ENCODE measurements around the gene CLCN5.
A peak's percentile ranks its signal among the peaks of the same experiment; 100 is the strongest.

The CLCN5 gene

DNA sequence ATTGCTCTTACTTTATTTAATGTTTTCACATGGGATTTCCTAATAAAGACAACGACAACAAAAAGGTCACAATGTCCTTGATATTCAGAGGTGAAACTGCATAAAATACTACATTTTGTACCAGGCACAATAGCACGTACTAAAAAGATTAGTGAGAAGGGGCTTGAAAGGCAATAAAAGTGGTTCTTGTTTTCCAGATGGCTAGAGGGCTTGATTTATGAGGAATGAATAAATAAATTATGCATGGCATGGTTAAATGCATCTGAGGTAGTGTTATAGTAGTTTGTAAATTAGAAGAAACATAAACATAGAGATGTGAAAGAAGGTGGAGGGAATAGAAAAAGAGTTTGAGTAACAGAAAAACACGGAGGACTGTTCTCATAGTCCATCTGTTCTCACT is 123.4 kb downstream of the CLCN5 start:
- Histone ChIP-seq H3K4me3 (ENCODE audit: low read length) (no peak overlapping the region), H3K27me3 (ENCODE audit: insufficient read depth, low read length) (no peaks in the 10 kb centered on the region), H3K9me3 (ENCODE audit: low read length) (no peaks in the 10 kb centered on the region), H2AFZ (ENCODE audit: low read depth, low read length) (no peak overlapping the region), H3K36me3 (ENCODE audit: insufficient read depth, low read length) (no peaks in the 10 kb centered on the region), H3K4me1 (ENCODE audit: insufficient read depth, low read length) (no peaks in the 10 kb centered on the region)

- Histone ChIP-seq H3K4me3 (ENCODE audit: low read length) (no peak overlapping the region), H3K9me3 (ENCODE audit: low read length) (no peaks in the 10 kb centered on the region), H3K4me1 (ENCODE audit: insufficient read depth, low read length) (no peaks in the 10 kb centered on the region)
Measured at GRCh38 chrX:50049228-50049627, 126.8 kb downstream of the CLCN5 start.

DNA sequence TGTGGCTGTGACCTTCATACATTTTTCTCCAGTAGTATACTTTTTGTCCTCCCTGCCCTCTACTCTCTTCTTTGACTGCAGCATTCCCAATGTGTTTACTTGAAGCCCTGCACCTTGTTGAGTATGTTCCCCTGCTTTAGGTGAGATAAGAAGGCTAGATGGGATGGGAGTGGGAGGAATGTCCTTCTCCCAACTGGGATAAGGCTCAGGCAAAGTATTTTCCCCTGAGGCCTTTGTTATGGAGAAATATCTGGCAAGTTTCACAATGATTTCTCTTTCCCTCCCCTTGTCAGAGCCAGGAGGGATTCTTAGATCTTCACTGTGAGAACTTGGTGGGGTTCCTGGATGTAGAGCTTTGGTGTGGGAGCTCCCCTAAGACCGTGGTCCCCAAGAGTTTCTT is 131.8 kb downstream of the CLCN5 start:
- Histone ChIP-seq H3K4me3 (ENCODE audit: low read length) (no peak overlapping the region), H3K27me3 (ENCODE audit: insufficient read depth, low read length) (no peaks in the 10 kb centered on the region), H3K36me3 (ENCODE audit: insufficient read depth, low read length) (no peaks in the 10 kb centered on the region), H3K4me1 (ENCODE audit: insufficient read depth, low read length) (no peaks in the 10 kb centered on the region), H3K9me3 (ENCODE audit: low read length) (no peaks in the 10 kb centered on the region), H2AFZ (ENCODE audit: low read depth, low read length) (no peak overlapping the region)

More at GRCh38 chrX:50049228-50049627, 126.8 kb downstream of the CLCN5 start:
- Histone ChIP-seq H2AFZ (ENCODE audit: low read depth, low read length) (no peak overlapping the region), H3K27me3 (ENCODE audit: insufficient read depth, low read length) (no peaks in the 10 kb centered on the region), H3K36me3 (ENCODE audit: insufficient read depth, low read length) (no peaks in the 10 kb centered on the region)

GRCh38 chrX:50066318-50066937 is 144.0 kb downstream of the CLCN5 start:
- peak overlapping the region; percentile 55 for H2AFZ ChIP-seq (ENCODE audit: low read depth, low read length)
- H3K36me3 ChIP-seq (ENCODE audit: insufficient read depth, low read length) = no peaks in the 10 kb centered on the region
- no peak overlapping the region for H3K4me3 ChIP-seq (ENCODE audit: low read length)
- H3K27me3 ChIP-seq (ENCODE audit: insufficient read depth, low read length) = no peaks in the 10 kb centered on the region
- no peaks in the 10 kb centered on the region for H3K9me3 ChIP-seq (ENCODE audit: low read length)
- peaks cover 14% of the 10 kb centered on the region for H3K4me1 ChIP-seq (ENCODE audit: insufficient read depth, low read length)

DNA sequence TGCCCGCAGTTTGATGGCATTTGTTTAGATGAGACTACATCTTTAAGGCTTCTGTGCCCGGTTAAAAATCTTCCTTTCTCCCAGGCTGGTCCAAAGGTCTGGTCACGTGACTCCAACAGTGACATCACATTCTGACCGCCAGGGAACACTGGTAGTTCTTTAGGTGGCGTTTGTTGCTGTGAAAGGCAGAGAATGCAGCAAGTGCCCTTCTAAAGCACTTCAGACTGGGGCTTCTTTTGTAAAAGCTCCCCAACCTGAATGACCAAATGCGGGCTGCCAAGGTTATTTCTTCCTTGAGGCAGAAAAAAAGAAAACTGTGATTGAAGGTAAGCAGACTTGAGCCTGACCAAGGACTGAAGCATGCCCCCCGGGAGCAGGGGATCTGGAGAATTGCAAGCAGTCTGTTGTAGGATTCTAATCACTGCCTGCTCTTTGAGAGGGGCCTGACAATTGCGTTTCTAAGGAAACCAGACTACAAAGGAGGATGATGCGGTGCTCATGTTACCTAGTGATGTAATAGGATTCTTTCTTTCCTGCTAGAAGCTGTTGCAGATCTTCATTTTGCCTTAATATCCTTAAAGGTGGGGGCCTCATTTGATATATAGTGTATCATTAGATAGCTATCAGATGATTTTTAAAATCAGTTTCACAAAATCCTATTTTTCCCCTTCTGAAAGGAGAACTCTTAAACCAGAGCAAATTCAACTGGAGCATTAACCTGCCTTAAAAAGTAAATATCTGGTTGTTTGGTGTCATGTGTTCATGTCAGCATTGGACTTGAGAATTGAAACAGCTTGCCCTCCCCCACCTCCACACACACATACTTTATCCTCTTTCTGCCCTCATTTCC is 145.3 kb downstream of the CLCN5 start:
- no peaks in the 10 kb centered on the region for H3K27me3 ChIP-seq (ENCODE audit: insufficient read depth, low read length)
- H3K36me3 ChIP-seq (ENCODE audit: insufficient read depth, low read length) = no peaks in the 10 kb centered on the region
- peaks cover 14% of the 10 kb centered on the region for H3K4me1 ChIP-seq (ENCODE audit: insufficient read depth, low read length)
- peak overlapping the region; percentile 50 for H3K4me3 ChIP-seq (ENCODE audit: low read length)
- H3K9me3 ChIP-seq (ENCODE audit: low read length) = no peaks in the 10 kb centered on the region
- H2AFZ ChIP-seq (ENCODE audit: low read depth, low read length) = peak overlapping the region; percentile 55

DNA sequence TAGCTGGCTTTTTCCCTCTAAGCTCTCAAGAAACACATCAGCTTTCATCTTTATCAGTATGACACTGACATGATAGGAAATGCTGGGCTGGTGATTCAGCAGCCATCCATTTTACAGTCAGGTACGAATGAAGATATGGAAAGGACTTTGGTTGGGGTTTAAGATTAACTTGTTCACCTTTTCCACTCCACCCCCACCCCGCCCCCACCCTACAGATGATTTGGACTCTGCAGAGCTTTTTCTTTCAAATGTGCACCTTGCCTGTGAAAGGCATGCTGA is 145.8 kb downstream of the CLCN5 start:
- Histone ChIP-seq H3K27me3 (ENCODE audit: insufficient read depth, low read length) (no peaks in the 10 kb centered on the region), H3K9me3 (ENCODE audit: low read length) (no peaks in the 10 kb centered on the region), H3K4me1 (ENCODE audit: insufficient read depth, low read length) (peaks cover 14% of the 10 kb centered on the region), H3K4me3 (ENCODE audit: low read length) (peak overlapping the region; percentile 50), H2AFZ (ENCODE audit: low read depth, low read length) (peak overlapping the region; percentile 55), H3K36me3 (ENCODE audit: insufficient read depth, low read length) (peaks cover 2% of the 10 kb centered on the region)

DNA sequence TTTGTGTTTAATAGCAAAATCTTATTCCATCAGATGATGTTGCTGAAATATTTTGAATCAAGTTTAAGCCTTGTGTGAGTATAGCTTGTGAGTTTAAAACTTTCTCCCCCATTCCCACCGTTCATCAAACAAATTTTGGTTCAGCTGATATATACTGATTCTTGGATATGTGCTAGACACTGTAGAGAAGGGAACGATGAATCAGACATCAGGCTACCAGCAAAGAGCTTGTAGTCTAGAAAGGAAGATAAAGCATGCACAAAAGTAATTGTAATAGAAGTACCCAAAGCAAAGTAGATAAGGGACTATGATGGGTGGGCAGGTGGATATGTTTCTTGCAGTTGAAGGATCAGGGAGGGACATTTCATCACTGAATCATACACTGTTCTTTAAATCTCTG is 146.5 kb downstream of the CLCN5 start:
- H2AFZ ChIP-seq (ENCODE audit: low read depth, low read length) = no peak overlapping the region
- peaks cover 2% of the 10 kb centered on the region for H3K36me3 ChIP-seq (ENCODE audit: insufficient read depth, low read length)
- no peak overlapping the region for H3K4me3 ChIP-seq (ENCODE audit: low read length)
- H3K4me1 ChIP-seq (ENCODE audit: insufficient read depth, low read length) = peaks cover 14% of the 10 kb centered on the region
- H3K27me3 ChIP-seq (ENCODE audit: insufficient read depth, low read length) = no peaks in the 10 kb centered on the region
- no peaks in the 10 kb centered on the region for H3K9me3 ChIP-seq (ENCODE audit: low read length)

DNA sequence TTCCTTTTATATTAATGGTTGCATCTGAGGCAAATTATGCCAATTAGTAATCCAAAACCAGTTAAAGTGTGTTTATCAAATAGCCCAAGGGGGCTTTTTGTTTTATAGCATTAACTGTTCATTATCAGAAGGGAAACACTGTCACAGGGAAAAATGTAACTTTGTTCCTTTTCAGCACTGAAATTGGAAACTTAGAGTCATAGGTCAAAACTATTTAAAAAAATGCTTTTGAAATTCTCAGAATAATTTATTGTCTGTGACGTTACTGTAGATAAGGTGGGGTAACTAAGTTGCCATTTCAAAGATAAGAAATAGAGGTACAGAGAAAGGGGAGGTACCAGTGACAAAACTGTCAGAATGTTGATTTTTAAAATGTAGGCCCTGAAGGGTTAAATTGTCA is 149.1 kb downstream of the CLCN5 start:
- H2AFZ ChIP-seq (ENCODE audit: low read depth, low read length) = no peak overlapping the region
- H3K9me3 ChIP-seq (ENCODE audit: low read length) = no peaks in the 10 kb centered on the region
- no peak overlapping the region for H3K4me3 ChIP-seq (ENCODE audit: low read length)
- no peaks in the 10 kb centered on the region for H3K27me3 ChIP-seq (ENCODE audit: insufficient read depth, low read length)
- H3K36me3 ChIP-seq (ENCODE audit: insufficient read depth, low read length) = peaks cover 2% of the 10 kb centered on the region
- H3K4me1 ChIP-seq (ENCODE audit: insufficient read depth, low read length) = peaks cover 14% of the 10 kb centered on the region

- H2AFZ ChIP-seq (ENCODE audit: low read depth, low read length) = no peak overlapping the region
- H3K36me3 ChIP-seq (ENCODE audit: insufficient read depth, low read length) = peaks cover 2% of the 10 kb centered on the region
- H3K9me3 ChIP-seq (ENCODE audit: low read length) = no peaks in the 10 kb centered on the region
- H3K4me3 ChIP-seq (ENCODE audit: low read length) = no peak overlapping the region
- no peaks in the 10 kb centered on the region for H3K27me3 ChIP-seq (ENCODE audit: insufficient read depth, low read length)
- H3K4me1 ChIP-seq (ENCODE audit: insufficient read depth, low read length) = peaks cover 12% of the 10 kb centered on the region
Measured at GRCh38 chrX:50072110-50072509, 149.7 kb downstream of the CLCN5 start.

- Histone ChIP-seq H3K4me3 (ENCODE audit: low read length) (no peak overlapping the region), H3K36me3 (ENCODE audit: insufficient read depth, low read length) (peaks cover 2% of the 10 kb centered on the region), H2AFZ (ENCODE audit: low read depth, low read length) (no peak overlapping the region), H3K27me3 (ENCODE audit: insufficient read depth, low read length) (no peaks in the 10 kb centered on the region), H3K9me3 (ENCODE audit: low read length) (no peaks in the 10 kb centered on the region), H3K4me1 (ENCODE audit: insufficient read depth, low read length) (peaks cover 3% of the 10 kb centered on the region)
Measured at GRCh38 chrX:50073601-50074000, 151.2 kb downstream of the CLCN5 start.

- Histone ChIP-seq H3K36me3 (ENCODE audit: insufficient read depth, low read length) (peaks cover 2% of the 10 kb centered on the region), H3K4me1 (ENCODE audit: insufficient read depth, low read length) (no peaks in the 10 kb centered on the region), H3K4me3 (ENCODE audit: low read length) (no peak overlapping the region), H2AFZ (ENCODE audit: low read depth, low read length) (no peak overlapping the region), H3K27me3 (ENCODE audit: insufficient read depth, low read length) (no peaks in the 10 kb centered on the region), H3K9me3 (ENCODE audit: low read length) (no peaks in the 10 kb centered on the region)
Measured at GRCh38 chrX:50075630-50076339, 153.4 kb downstream of the CLCN5 start.

DNA sequence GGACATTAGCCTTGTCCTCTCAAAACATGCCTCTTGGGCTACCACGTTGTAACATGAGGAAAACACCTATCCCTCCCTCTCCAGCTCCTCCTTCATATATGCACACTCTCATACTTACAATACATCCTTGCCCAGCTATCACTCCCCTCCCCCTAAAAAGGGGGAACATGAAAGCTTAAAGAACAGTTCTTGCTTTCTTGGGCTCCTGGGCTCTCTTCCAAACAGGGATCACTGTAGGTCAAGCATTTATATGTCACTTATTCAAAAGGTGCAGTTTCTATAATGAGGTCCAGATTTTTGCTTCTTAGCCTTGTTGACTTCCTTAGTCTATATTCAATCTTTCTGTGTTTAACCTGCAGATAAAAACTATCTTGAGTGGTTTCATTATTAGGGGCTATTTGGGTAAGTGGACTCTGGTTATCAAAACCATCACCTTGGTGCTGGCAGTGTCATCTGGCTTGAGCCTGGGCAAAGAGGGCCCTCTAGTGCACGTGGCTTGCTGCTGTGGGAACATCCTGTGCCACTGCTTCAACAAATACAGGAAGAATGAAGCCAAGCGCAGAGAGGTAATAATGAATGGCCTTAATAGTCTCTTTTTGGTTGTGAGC is 159.0 kb downstream of the CLCN5 start:
- Histone ChIP-seq H3K36me3 (ENCODE audit: insufficient read depth, low read length) (peaks cover 3% of the 10 kb centered on the region), H3K4me1 (ENCODE audit: insufficient read depth, low read length) (no peaks in the 10 kb centered on the region), H3K9me3 (ENCODE audit: low read length) (no peaks in the 10 kb centered on the region), H3K27me3 (ENCODE audit: insufficient read depth, low read length) (no peaks in the 10 kb centered on the region), H3K4me3 (ENCODE audit: low read length) (no peak overlapping the region), H2AFZ (ENCODE audit: low read depth, low read length) (no peak overlapping the region)

DNA sequence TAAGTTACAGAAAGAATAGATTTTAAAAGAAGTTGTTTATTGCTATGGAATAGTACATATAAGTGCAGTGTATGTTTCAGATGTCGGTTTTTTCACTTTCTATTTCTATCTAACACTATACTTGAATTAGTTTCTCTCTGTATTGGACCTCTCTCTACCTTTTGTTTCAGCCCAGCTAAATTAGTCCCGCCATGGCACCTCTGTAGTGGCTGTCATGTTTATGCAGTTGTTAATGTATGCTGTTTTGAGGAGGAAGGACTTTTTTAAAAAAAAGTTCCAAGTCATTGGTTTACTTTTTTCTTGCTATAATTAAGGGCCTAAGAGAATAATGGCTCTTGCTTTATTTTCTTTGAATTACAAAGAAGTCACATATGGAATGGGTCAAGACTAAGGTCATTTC is 160.3 kb downstream of the CLCN5 start:
- Histone ChIP-seq H3K9me3 (ENCODE audit: low read length) (no peaks in the 10 kb centered on the region), H3K27me3 (ENCODE audit: insufficient read depth, low read length) (no peaks in the 10 kb centered on the region), H2AFZ (ENCODE audit: low read depth, low read length) (no peak overlapping the region), H3K36me3 (ENCODE audit: insufficient read depth, low read length) (peaks cover 3% of the 10 kb centered on the region), H3K4me1 (ENCODE audit: insufficient read depth, low read length) (no peaks in the 10 kb centered on the region), H3K4me3 (ENCODE audit: low read length) (no peak overlapping the region)

Measured in neuron (in vitro differentiated cells).